H9 (cell line): ENCODE measurements around the gene PFKP. TPM values are rescaled to one million over a fixed set of nuclear protein-coding genes. Genes with fewer than 3 reads are reported as not detected.
A peak's percentile ranks its signal among the peaks of the same experiment; 100 is the strongest.

ENCODE experiments used
- DNase-seq: peaks from one replicate; pipeline ENCODE4 v3.0.0-alpha.2; 2017
- H2AFZ ChIP-seq: one replicate; pipeline ENCODE4 v1.6.1; 2013; ENCODE audit warnings: mild to moderate bottlenecking, low read length, control low read depth, moderate library complexity
- H2AK5ac ChIP-seq: 2 replicates; pipeline ENCODE4 v1.6.1; 2013; ENCODE audit warnings: low read length, control low read depth, mixed read lengths; ENCODE audit not compliant: insufficient read length
- H2BK120ac ChIP-seq: one replicate; pipeline ENCODE4 v1.6.1; 2013; ENCODE audit warnings: low read depth, mild to moderate bottlenecking, low read length, control low read depth, inconsistent platforms; ENCODE audit not compliant: poor library complexity, severe bottlenecking
- H2BK12ac ChIP-seq: 2 replicates; pipeline ENCODE4 v1.6.1; 2013; ENCODE audit warnings: low read length, control low read depth, mixed read lengths, low read depth; ENCODE audit not compliant: insufficient read length
- H2BK15ac ChIP-seq: 2 replicates; pipeline ENCODE4 v1.6.1; 2013; ENCODE audit warnings: low read depth, low read length, control low read depth
- H2BK20ac ChIP-seq: one replicate; pipeline ENCODE4 v1.6.1; 2013; ENCODE audit warnings: low read depth, mild to moderate bottlenecking, low read length, control low read depth, inconsistent platforms; ENCODE audit not compliant: poor library complexity, severe bottlenecking
- H2BK5ac ChIP-seq: 2 replicates; pipeline ENCODE4 v1.6.1; 2013; ENCODE audit warnings: low read length, control low read depth, mixed read lengths; ENCODE audit not compliant: insufficient read length
- H3K14ac ChIP-seq: 2 replicates; pipeline ENCODE4 v1.6.1; 2013; ENCODE audit warnings: low read length, control low read depth; ENCODE audit not compliant: insufficient read depth
- H3K18ac ChIP-seq: 2 replicates; pipeline ENCODE4 v1.6.1; 2013; ENCODE audit warnings: low read depth, mild to moderate bottlenecking, mixed read lengths, low read length, control low read depth; ENCODE audit not compliant: insufficient read length
- H3K23ac ChIP-seq: 2 replicates; pipeline ENCODE4 v1.6.1; 2013; ENCODE audit warnings: low read length, control low read depth, mixed read lengths, low read depth; ENCODE audit not compliant: insufficient read length
- H3K23me2 ChIP-seq: 2 replicates; pipeline ENCODE4 v1.6.1; 2013; ENCODE audit warnings: low read depth, mild to moderate bottlenecking, mixed read lengths, low read length, control low read depth; ENCODE audit not compliant: insufficient read length, poor library complexity, severe bottlenecking
- H3K27ac ChIP-seq: 2 replicates; pipeline ENCODE4 v1.5.1; 2013; ENCODE audit warnings: low read length, control low read depth, mixed read lengths, low read depth; ENCODE audit not compliant: insufficient read length
- H3K27me3 ChIP-seq: 2 replicates; pipeline ENCODE4 v1.6.1; 2013; ENCODE audit warnings: low read length, control low read depth, inconsistent platforms; ENCODE audit not compliant: insufficient read depth
- H3K4ac ChIP-seq: 2 replicates; pipeline ENCODE4 v1.6.1; 2013; ENCODE audit warnings: low read depth, mild to moderate bottlenecking, control low read depth, inconsistent platforms, low read length, moderate library complexity
- H3K4me1 ChIP-seq: 2 replicates; pipeline ENCODE4 v1.6.1; 2013; ENCODE audit warnings: low read length, control low read depth, inconsistent platforms; ENCODE audit not compliant: insufficient read depth
- H3K4me2 ChIP-seq: 2 replicates; pipeline ENCODE4 v1.6.1; 2013; ENCODE audit warnings: low read length, control low read depth, mixed read lengths; ENCODE audit not compliant: insufficient read length, insufficient read depth
- H3K56ac ChIP-seq: 2 replicates; pipeline ENCODE4 v1.6.1; 2013; ENCODE audit warnings: low read depth, mild to moderate bottlenecking, mixed read lengths, low read length, control low read depth; ENCODE audit not compliant: insufficient read length
- H3K79me1 ChIP-seq: 2 replicates; pipeline ENCODE4 v1.6.1; 2013; ENCODE audit warnings: low read depth, mild to moderate bottlenecking, moderate library complexity, low read length, control low read depth, inconsistent platforms; ENCODE audit not compliant: insufficient read depth, poor library complexity, severe bottlenecking
- H3K79me2 ChIP-seq: 2 replicates; pipeline ENCODE4 v1.6.1; 2013; ENCODE audit warnings: low read length, control low read depth, inconsistent platforms; ENCODE audit not compliant: insufficient read depth
- H3K9ac ChIP-seq: 2 replicates; pipeline ENCODE4 v1.6.1; 2013; ENCODE audit warnings: low read length, control low read depth, mixed read lengths; ENCODE audit not compliant: insufficient read length; ENCODE audit errors: extremely low read depth
- H3K9me3 ChIP-seq: one replicate; pipeline ENCODE4 v1.6.1; 2013; ENCODE audit warnings: low read depth, low read length, inconsistent platforms; ENCODE audit not compliant: control insufficient read depth
- H3T11ph ChIP-seq: one replicate; pipeline ENCODE4 v1.6.1; 2013; ENCODE audit warnings: mild to moderate bottlenecking, low read length, control low read depth, inconsistent platforms
- H4K20me1 ChIP-seq: one replicate; pipeline ENCODE4 v1.6.1; 2013; ENCODE audit not compliant: control insufficient read depth, insufficient read length, insufficient read depth
- H4K5ac ChIP-seq: 2 replicates; pipeline ENCODE4 v1.6.1; 2013; ENCODE audit warnings: low read depth, mild to moderate bottlenecking, mixed read lengths, low read length, control low read depth; ENCODE audit not compliant: insufficient read length
- H4K8ac ChIP-seq: replicated peaks from 2 replicates; pipeline ENCODE4 v1.6.1; 2013; ENCODE audit warnings: low read length, control low read depth, mixed read lengths, low read depth; ENCODE audit not compliant: insufficient read length
- H4K91ac ChIP-seq: 2 replicates; pipeline ENCODE4 v1.6.1; 2013; ENCODE audit warnings: low read depth, mild to moderate bottlenecking, moderate library complexity, mixed read lengths, low read length, control low read depth; ENCODE audit not compliant: insufficient read length
- H3K27ac Mint-ChIP-seq, 3 experiments: 2 replicates in 2 of 3; 3 replicates in 1 of 3; pipeline ENCODE4 v1.8.0; 2020 to 2021; ENCODE audit warnings: mixed read lengths in 3 of 3, mild to moderate bottlenecking in 1 of 3, moderate library complexity in 1 of 3
- H3K27me3 Mint-ChIP-seq: 2 replicates; pipeline ENCODE4 v1.8.0; 2021; ENCODE audit warnings: low read depth, mild to moderate bottlenecking, moderate library complexity, mixed read lengths
- H3K36me3 Mint-ChIP-seq, 3 experiments: 2 replicates in 2 of 3; 3 replicates in 1 of 3; pipeline ENCODE4 v1.8.0; 2020 to 2021; ENCODE audit warnings: low read depth in 3 of 3, mixed read lengths in 3 of 3; ENCODE audit not compliant: insufficient read depth in 1 of 3
- H3K4me1 Mint-ChIP-seq, 2 experiments: 2 replicates each; pipeline ENCODE4 v1.8.0; 2020; ENCODE audit warnings: mixed read lengths in 2 of 2
- H3K4me3 Mint-ChIP-seq, 2 experiments: 2 replicates in 1 of 2; 3 replicates in 1 of 2; pipeline ENCODE4 v1.8.0; 2020 to 2021; ENCODE audit warnings: mild to moderate bottlenecking in 2 of 2, mixed read lengths in 2 of 2, moderate library complexity in 1 of 2
- H3K9me3 Mint-ChIP-seq, 2 experiments: 2 replicates in 1 of 2; 3 replicates in 1 of 2; pipeline ENCODE4 v1.8.0; 2020; ENCODE audit warnings: mild to moderate bottlenecking in 2 of 2, mixed read lengths in 2 of 2, moderate library complexity in 1 of 2
- CTCF ChIP-seq: fragments of 200-600 bp; sonication (generic); conservative IDR thresholded peaks from 3 replicates; pipeline ENCODE4 v1.8.0; 2021; ENCODE audit warnings: antibody characterized with exemption, mild to moderate bottlenecking
- WGBS: extraction: QIAGEN DNeasy Blood & Tissue Kit; methylation state at CpG from one replicate; pipeline ENCODE4 v1.1.7; 2013; ENCODE audit warnings: missing lambda C conversion rate, low lambda C conversion rate, mixed read lengths; ENCODE audit not compliant: insufficient read length; ENCODE audit errors: extremely low coverage; 5-methylcytosine and 5-hydroxymethylcytosine counted together
- total RNA-seq: library from RNA; stranded (reverse); gene quantifications from 2 replicates; pipeline ENCODE4 v1.2.1, GENCODE V29; 2021

The PFKP gene
- total RNA-seq, 1 experiment from 2014 or later = 145 TPM

DNA sequence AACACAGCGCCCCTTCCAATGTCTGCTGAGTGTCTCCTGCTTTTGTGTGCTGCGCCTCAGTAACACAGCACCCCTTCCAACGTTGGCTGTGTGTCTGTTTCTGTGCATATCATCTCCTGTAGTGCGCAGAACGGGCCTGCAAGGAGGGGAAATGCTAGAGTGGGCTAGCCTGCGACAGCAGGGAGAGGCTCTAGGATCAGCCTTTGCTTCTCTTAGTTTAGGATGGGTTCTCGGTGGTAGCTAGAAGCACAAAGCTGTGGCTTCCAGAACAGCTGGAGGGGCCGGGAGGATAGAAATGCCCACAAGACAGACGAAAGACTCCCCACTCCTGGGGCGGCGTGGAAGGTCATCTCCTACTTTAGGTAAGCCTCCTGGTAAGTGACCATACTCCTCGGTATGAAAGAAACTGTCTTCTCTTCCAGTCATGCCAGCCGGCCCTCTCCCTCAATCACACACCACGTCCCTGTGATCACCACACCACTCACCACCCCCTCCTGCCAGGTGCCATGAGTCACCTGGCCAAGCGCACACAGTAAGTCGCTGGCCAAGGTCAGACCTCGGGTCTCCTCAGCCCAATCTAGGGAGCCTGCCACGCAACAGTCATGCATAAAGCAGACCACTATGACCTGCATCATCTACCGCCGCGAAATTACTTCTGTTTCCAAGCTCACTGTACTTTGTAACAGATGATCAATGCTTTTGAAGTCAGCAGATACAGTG is 100.4 kb downstream of the PFKP start:
- WGBS = no CpG with 5 or more reads among the region's 21 CpGs
- H3K79me1 ChIP-seq = no peaks in the 10 kb centered on the region
- H3K56ac ChIP-seq = no peak overlapping the region
- Mint-ChIP-seq H3K27me3 (no peaks in the 10 kb centered on the region), H3K36me3 (peaks cover 10 to 49% (median 46%) of the 10 kb centered on the region in 3 experiments; a peak in 6 of 7 replicates), H3K4me3 (no peak overlapping the region), H3K9me3 (no peaks in the 10 kb centered on the region), H3K27ac (peak overlapping the region in 1 of 3 experiments; percentile 89; a peak in 1 of 7 replicates), H3K4me1 (peaks cover 2% of the 10 kb centered on the region in 2 experiments; a peak in 2 of 4 replicates)
- no peak overlapping the region for H3T11ph ChIP-seq
- H2AFZ ChIP-seq = no peak overlapping the region
- no peak overlapping the region for H3K23ac ChIP-seq
- no peak overlapping the region for H3K4me2 ChIP-seq
- no peak overlapping the region for H3K18ac ChIP-seq
- H3K27me3 ChIP-seq = no peaks in the 10 kb centered on the region
- no peak overlapping the region for H2BK15ac ChIP-seq
- no peak overlapping the region for H2BK5ac ChIP-seq
- H2BK20ac ChIP-seq = no peak overlapping the region
- no peak overlapping the region for H4K5ac ChIP-seq
- H3K23me2 ChIP-seq = peaks cover 4% of the 10 kb centered on the region
- no peak overlapping the region for H3K9ac ChIP-seq
- no peak overlapping the region for H2BK120ac ChIP-seq
- H3K27ac ChIP-seq = no peak overlapping the region
- no peak overlapping the region for H2BK12ac ChIP-seq
- no peak overlapping the region for H3K4ac ChIP-seq
- DNase-seq = no peak
- no peak overlapping the region for H4K91ac ChIP-seq
- no peak overlapping the region for H3K14ac ChIP-seq
- no peak for TF ChIP-seq CTCF
- no peaks in the 10 kb centered on the region for H3K4me1 ChIP-seq
- H4K20me1 ChIP-seq = no peaks in the 10 kb centered on the region
- no peaks in the 10 kb centered on the region for H3K79me2 ChIP-seq
- no peaks in the 10 kb centered on the region for H3K9me3 ChIP-seq
- H4K8ac ChIP-seq = no peak overlapping the region
- H2AK5ac ChIP-seq = no peak overlapping the region
